Gastrocnemius medialis (tissue), 4 donors: ENCODE measurements around the gene FAM118A.

Source experiments
- CTCF ChIP-seq, 5 experiments: fragments of 450-650 bp in 3 of 5; fragments of 200-600 bp in 2 of 5; sonication (generic) in 2 of 5; IDR thresholded peaks in 4 of 5; conservative IDR thresholded peaks in 1 of 5; 1 replicate in 4 of 5; 2 replicates in 1 of 5; pipeline ENCODE4 v1.5.1; 2016 to 2019; ENCODE audit warnings: antibody characterized with exemption in 5 of 5, mild to moderate bottlenecking in 3 of 5, moderate library complexity in 3 of 5
- POLR2A ChIP-seq, 2 donors: fragments of 450-650 bp; IDR thresholded peaks; one replicate each; pipeline ENCODE4 v1.6.1; 2017; ENCODE audit warnings: antibody characterized with exemption in 2 of 2, mild to moderate bottlenecking in 2 of 2, moderate library complexity in 2 of 2

DNA sequence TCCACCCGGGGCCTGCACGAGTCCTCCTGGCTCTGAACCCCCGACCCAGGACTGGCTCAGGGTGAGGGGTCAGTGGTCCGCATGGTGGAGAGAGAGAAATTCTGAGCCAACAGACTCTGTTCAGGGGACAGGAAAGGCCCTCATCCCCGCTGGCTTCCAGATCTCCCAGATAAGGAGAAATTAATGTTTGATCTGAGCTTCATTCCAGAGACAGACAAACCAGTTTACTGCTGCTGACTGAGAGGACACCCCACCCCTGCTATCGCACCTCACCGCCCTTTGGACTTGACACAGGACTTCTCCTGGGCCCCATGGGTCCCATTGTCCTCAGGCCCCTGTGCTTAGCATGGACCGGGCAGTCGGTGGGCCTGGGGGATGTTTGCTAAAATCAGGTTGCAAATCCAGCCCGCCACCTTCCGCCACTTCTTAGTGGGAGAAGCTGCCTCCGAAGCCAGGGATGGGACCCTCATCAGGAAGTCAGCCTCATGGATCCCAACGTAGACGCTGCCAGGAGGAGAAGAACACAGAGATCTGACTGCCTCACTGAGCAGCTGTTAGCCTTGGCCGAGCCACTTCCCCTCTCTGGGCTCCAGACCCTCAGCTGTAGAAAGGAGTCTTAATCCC is 36.2 kb upstream of the FAM118A start:
- TF ChIP-seq CTCF (IDR thresholded peaks at IDR 0.05 in 4 of 5, conservative IDR thresholded peaks at IDR 0.05 in 1 of 5) (no peak), POLR2A (IDR thresholded peaks at IDR 0.05) (no peak)
